AG04449 (cell line): ENCODE measurements around the gene ZBTB11.
"Not testable (repeated sequence)": the region's sequence is repeated elsewhere in the genome, so short reads cannot be mapped to it uniquely, and the experiment has no call there.

Experiments used
- CTCF ChIA-PET: fragments of 350-600 bp; formaldehyde crosslinking; extraction: SDS; loops from one replicate; lab custom pipeline; 2021; ENCODE audit warnings: antibody characterized with exemption; lab: Yijun Ruan, JAX
- POLR2A ChIA-PET: fragments of 400-600, 350-600 bp; formaldehyde crosslinking; extraction: SDS; loops from one replicate; lab custom pipeline; 2020; ENCODE audit warnings: antibody characterized with exemption, inconsistent platforms; lab: Yijun Ruan, JAX
- DNase-seq: peaks from one replicate; pipeline ENCODE4 v3.0.0-alpha.2; 2010; ENCODE audit warnings: low read depth, low spot score
- H3K4me3 ChIP-seq: 2 replicates; pipeline ENCODE4 v1.5.1; 2011; ENCODE audit warnings: low read depth, mild to moderate bottlenecking, control low read depth, low read length
- TF ChIP-seq, protein P1 (sequence below): IDR thresholded peaks from one replicate; pipeline ENCODE4 v1.5.1; 2011; ENCODE audit warnings: mild to moderate bottlenecking, moderate library complexity, low read length, control low read depth, inconsistent platforms; ENCODE audit not compliant: insufficient read depth; ENCODE audit errors: missing control alignments

ZBTB11 gene

DNA sequence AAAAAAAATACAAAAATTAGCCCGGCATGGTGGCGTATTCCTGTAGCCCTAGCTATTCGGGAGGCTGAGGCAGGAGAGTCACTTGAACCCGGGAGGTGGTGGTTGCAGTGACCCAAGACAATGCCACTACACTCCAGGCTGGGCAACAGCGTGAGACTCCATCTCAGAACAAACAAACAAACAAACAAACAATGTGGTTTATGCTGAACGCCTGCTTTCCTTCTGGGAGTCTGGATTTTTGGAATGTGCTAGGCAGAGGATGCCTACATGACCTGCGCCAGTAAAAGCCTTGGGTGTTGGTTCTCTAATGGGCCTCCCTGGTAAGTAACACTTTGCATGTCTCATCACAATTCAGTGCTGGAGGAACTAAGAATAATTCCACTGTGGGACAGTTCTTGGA is 59.5 kb downstream of the ZBTB11 start:
- ChIA-PET CTCF (no interaction called here), POLR2A (no interaction called here)
- no peak overlapping the region for H3K4me3 ChIP-seq
- TF ChIP-seq, protein P1, sequence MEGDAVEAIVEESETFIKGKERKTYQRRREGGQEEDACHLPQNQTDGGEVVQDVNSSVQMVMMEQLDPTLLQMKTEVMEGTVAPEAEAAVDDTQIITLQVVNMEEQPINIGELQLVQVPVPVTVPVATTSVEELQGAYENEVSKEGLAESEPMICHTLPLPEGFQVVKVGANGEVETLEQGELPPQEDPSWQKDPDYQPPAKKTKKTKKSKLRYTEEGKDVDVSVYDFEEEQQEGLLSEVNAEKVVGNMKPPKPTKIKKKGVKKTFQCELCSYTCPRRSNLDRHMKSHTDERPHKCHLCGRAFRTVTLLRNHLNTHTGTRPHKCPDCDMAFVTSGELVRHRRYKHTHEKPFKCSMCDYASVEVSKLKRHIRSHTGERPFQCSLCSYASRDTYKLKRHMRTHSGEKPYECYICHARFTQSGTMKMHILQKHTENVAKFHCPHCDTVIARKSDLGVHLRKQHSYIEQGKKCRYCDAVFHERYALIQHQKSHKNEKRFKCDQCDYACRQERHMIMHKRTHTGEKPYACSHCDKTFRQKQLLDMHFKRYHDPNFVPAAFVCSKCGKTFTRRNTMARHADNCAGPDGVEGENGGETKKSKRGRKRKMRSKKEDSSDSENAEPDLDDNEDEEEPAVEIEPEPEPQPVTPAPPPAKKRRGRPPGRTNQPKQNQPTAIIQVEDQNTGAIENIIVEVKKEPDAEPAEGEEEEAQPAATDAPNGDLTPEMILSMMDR, result no peak
- DNase-seq, result no peak

- POLR2A ChIA-PET, result no interaction called here
Observed at GRCh38 chr3:101615525-101615924, 61.4 kb downstream of the ZBTB11 start.

GRCh38 chr3:101613014-101613413 is 63.9 kb downstream of the ZBTB11 start:
- ChIA-PET CTCF (interaction anchor here (0.8 kb wide), 1 partner anchor 23 kb away, joined by 4 read pairs; no protein-coding TSS in a partner anchor), POLR2A (interaction anchor here (0.6 kb wide), 1 partner anchor 283 kb away, joined by 3 read pairs; no protein-coding TSS in a partner anchor)
- not testable (repeated sequence) for H3K4me3 ChIP-seq, DNase-seq

More at GRCh38 chr3:101615525-101615924, 61.4 kb downstream of the ZBTB11 start:
- no peak for DNase-seq
- TF ChIP-seq, protein P1, result no peak
- no peak overlapping the region for H3K4me3 ChIP-seq
- CTCF ChIA-PET, result no interaction called here

DNA sequence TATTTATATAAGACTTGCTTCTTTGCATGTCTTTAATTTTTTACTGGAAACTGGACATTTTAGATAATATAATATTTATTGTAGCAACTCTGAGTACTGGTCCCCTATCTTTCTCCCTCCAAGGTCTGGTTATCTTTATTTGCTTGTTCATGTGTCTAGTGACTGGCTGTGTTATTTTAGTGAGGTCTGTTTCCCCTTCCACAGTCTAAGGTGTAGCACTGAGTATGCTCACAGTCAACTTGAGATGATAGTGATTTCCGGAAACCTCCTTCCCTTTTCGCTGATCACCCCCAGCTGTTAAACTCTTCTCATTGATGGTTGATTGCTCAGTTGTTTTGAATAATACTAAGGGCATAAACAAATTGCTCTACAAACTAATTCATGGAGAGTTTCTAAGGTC is 65.9 kb downstream of the ZBTB11 start:
- ChIA-PET CTCF (no interaction called here), POLR2A (interaction anchor here (0.6 kb wide), 1 partner anchor 165 kb away, joined by 3 read pairs; no protein-coding TSS in a partner anchor)
- TF ChIP-seq, protein P1, result no peak
- H3K4me3 ChIP-seq, result no peak overlapping the region
- DNase-seq, result no peak

- H3K4me3 ChIP-seq, CTCF ChIA-PET, DNase-seq, POLR2A ChIA-PET: not testable (repeated sequence)
Observed at GRCh38 chr3:101605398-101605797, 71.5 kb downstream of the ZBTB11 start.

DNA sequence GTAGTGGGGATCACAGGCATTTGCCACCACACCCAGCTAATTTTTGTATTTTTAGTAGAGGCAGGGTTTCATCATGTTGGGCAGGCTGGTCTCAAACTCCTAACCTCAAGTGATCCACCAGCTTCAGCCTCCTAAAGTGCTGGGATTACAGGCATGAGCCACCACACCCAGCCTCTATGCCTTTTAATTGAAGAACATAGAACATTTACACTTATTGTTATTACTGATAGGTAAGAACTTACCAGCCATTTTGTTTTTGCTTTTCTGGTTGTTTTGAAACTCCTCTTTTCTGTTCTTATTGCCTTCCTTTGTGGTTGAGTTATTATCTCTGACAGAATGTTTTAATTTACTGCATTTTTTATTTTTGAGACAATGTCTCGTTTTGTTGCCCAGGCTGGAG is 73.7 kb downstream of the ZBTB11 start:
- DNase-seq, result no peak
- H3K4me3 ChIP-seq, result no peak overlapping the region
- TF ChIP-seq, protein P1, result no peak
- ChIA-PET POLR2A (no interaction called here), CTCF (no interaction called here)

GRCh38 chr3:101602731-101603130 is 74.2 kb downstream of the ZBTB11 start:
- ChIA-PET CTCF (no interaction called here), POLR2A (no interaction called here)
- no peak overlapping the region for H3K4me3 ChIP-seq
- DNase-seq, result no peak
- TF ChIP-seq, protein P1, result no peak
